IMR-90 (cell line): Measurements from ENCODE around the gene CACNA1I. TPM values are rescaled to one million over a fixed set of nuclear protein-coding genes. Genes with fewer than 3 reads are reported as not detected.

Source experiments
- ATAC-seq: fragments of 200-7000 bp; cut with Tn5 transposase; 2 replicates; pipeline ENCODE4 v1.9.1; 2020; ENCODE audit warnings: low read depth, mild to moderate bottlenecking, moderate library complexity
- BruUV-seq: library from RNA; stranded (reverse); fragments of 400-500 nt; replicated peaks from 2 replicates; lab custom pipeline; 2021; lab: Mats Ljungman, UMichigan
- CTCF ChIA-PET: fragments of 300-600 bp; formaldehyde crosslinking; extraction: SDS; loops from one replicate; lab custom pipeline; 2021; ENCODE audit warnings: antibody characterized with exemption; lab: Yijun Ruan, JAX
- POLR2A ChIA-PET: fragments of 300-600 bp; sonication (Branson Sonifier 250); formaldehyde crosslinking; loops from one replicate; lab custom pipeline; 2022; ENCODE audit warnings: antibody characterized with exemption; ENCODE audit not compliant: unreplicated experiment; lab: Charles Lee
- DNase-seq: peaks from one replicate; pipeline ENCODE4 v3.0.0; 2013
- H2AFZ ChIP-seq: replicated peaks from 2 replicates; pipeline ENCODE3; 2013; ENCODE audit warnings: low read length, mild to moderate bottlenecking; ENCODE audit not compliant: poor library complexity
- H2AK5ac ChIP-seq: 2 replicates; pipeline ENCODE4 v1.6.1; 2013; ENCODE audit warnings: low read depth, low read length, inconsistent platforms
- H2AK9ac ChIP-seq: replicated peaks from 2 replicates; pipeline ENCODE3; 2013; ENCODE audit warnings: mild to moderate bottlenecking, low read depth, low read length, moderate library complexity; ENCODE audit not compliant: poor library complexity
- H2BK120ac ChIP-seq: 2 replicates; pipeline ENCODE4 v1.6.1; 2013; ENCODE audit warnings: low read depth, low read length, inconsistent platforms
- H2BK15ac ChIP-seq: 3 replicates; pipeline ENCODE4 v1.6.1; 2013; ENCODE audit warnings: low read depth, low read length, inconsistent platforms
- H2BK20ac ChIP-seq: 2 replicates; pipeline ENCODE4 v1.6.1; 2013; ENCODE audit warnings: low read depth, mild to moderate bottlenecking, inconsistent platforms, low read length, moderate library complexity
- H2BK5ac ChIP-seq: 2 replicates; pipeline ENCODE4 v1.6.1; 2013; ENCODE audit warnings: mild to moderate bottlenecking, low read depth, low read length, inconsistent platforms; ENCODE audit not compliant: poor library complexity, severe bottlenecking
- H3K14ac ChIP-seq: replicated peaks from 2 replicates; pipeline ENCODE4 v1.6.1; 2013; ENCODE audit warnings: low read depth, low read length, inconsistent platforms
- H3K18ac ChIP-seq: 2 replicates; pipeline ENCODE4 v1.6.1; 2013; ENCODE audit warnings: low read depth, low read length, control low read depth
- H3K23ac ChIP-seq: 2 replicates; pipeline ENCODE4 v1.6.1; 2013; ENCODE audit warnings: low read depth, low read length, inconsistent platforms
- H3K27ac ChIP-seq: 2 replicates; pipeline ENCODE4 v1.5.1; 2013; ENCODE audit warnings: mild to moderate bottlenecking, control low read depth, low read length; ENCODE audit not compliant: insufficient read depth
- H3K27me3 ChIP-seq: 2 replicates; pipeline ENCODE4 v1.6.1; 2013; ENCODE audit warnings: low read length; ENCODE audit not compliant: control insufficient read depth, insufficient read depth
- H3K36me3 ChIP-seq: 2 replicates; pipeline ENCODE4 v1.6.1; 2013; ENCODE audit warnings: low read length, mixed read lengths; ENCODE audit not compliant: control insufficient read depth, insufficient read depth
- H3K4ac ChIP-seq: 2 replicates; pipeline ENCODE4 v1.6.1; 2013; ENCODE audit warnings: low read depth, low read length, inconsistent platforms
- H3K4me1 ChIP-seq: 2 replicates; pipeline ENCODE4 v1.6.1; 2013; ENCODE audit warnings: low read length, mixed read lengths; ENCODE audit not compliant: control insufficient read depth, insufficient read depth
- H3K4me2 ChIP-seq: 2 replicates; pipeline ENCODE4 v1.6.1; 2013; ENCODE audit warnings: low read depth, mild to moderate bottlenecking, control low read depth, low read length, moderate library complexity
- H3K4me3 ChIP-seq: 2 replicates; pipeline ENCODE4 v1.5.1; 2013; ENCODE audit warnings: low read depth, mild to moderate bottlenecking, control low read depth, low read length, moderate library complexity; ENCODE audit not compliant: insufficient read depth
- H3K56ac ChIP-seq: 2 replicates; pipeline ENCODE4 v1.6.1; 2013; ENCODE audit warnings: low read length, inconsistent platforms; ENCODE audit not compliant: insufficient read depth; ENCODE audit errors: extremely low read depth
- H3K79me1 ChIP-seq, 2 experiments: 2 replicates each; pipeline ENCODE4 v1.6.1; 2013; ENCODE audit warnings: low read length in 2 of 2, inconsistent platforms in 1 of 2, low read depth in 1 of 2
- H3K9ac ChIP-seq: 2 replicates; pipeline ENCODE4 v1.6.1; 2013; ENCODE audit warnings: low read depth, low read length, control low read depth
- H3K9me1 ChIP-seq: 2 replicates; pipeline ENCODE4 v1.6.1; 2013; ENCODE audit warnings: low read length, inconsistent platforms; ENCODE audit not compliant: insufficient read depth
- H3K9me3 ChIP-seq: 2 replicates; pipeline ENCODE4 v1.6.1; 2013; ENCODE audit warnings: low read length; ENCODE audit not compliant: control insufficient read depth, insufficient read depth
- H4K20me1 ChIP-seq: 2 replicates; pipeline ENCODE4 v1.6.1; 2013; ENCODE audit warnings: low read length, inconsistent platforms; ENCODE audit not compliant: insufficient read depth
- H4K5ac ChIP-seq: 2 replicates; pipeline ENCODE4 v1.6.1; 2013; ENCODE audit warnings: mild to moderate bottlenecking, low read depth, low read length, control low read depth
- H4K8ac ChIP-seq, 2 experiments: 2 replicates each; pipeline ENCODE4 v1.6.1; 2013; ENCODE audit warnings: low read depth in 2 of 2, low read length in 2 of 2, control low read depth in 1 of 2, inconsistent platforms in 1 of 2
- H4K91ac ChIP-seq: 2 replicates; pipeline ENCODE4 v1.6.1; 2013; ENCODE audit warnings: low read depth, low read length, inconsistent platforms; ENCODE audit not compliant: insufficient read depth
- BHLHE40 ChIP-seq: fragments of 150-350 bp; IDR thresholded peaks from 2 replicates; pipeline ENCODE4 v1.6.1; 2016; ENCODE audit warnings: mild to moderate bottlenecking, low read depth, low read length
- CEBPB ChIP-seq: IDR thresholded peaks from 2 replicates; pipeline ENCODE4 v1.6.1; 2012; ENCODE audit warnings: low read depth, low read length, improper control_type of control experiment
- CHD1 ChIP-seq: IDR thresholded peaks from 2 replicates; pipeline ENCODE4 v1.6.1; 2012; ENCODE audit warnings: low read depth, low read length, improper control_type of control experiment
- FOS ChIP-seq: fragments of 150-350 bp; IDR thresholded peaks from 2 replicates; pipeline ENCODE4 v1.6.1; 2016; ENCODE audit warnings: low read depth, low read length
- MAFK ChIP-seq: IDR thresholded peaks from 2 replicates; pipeline ENCODE4 v1.6.1; 2012; ENCODE audit warnings: low read depth, low read length, improper control_type of control experiment
- MAZ ChIP-seq: IDR thresholded peaks from 2 replicates; pipeline ENCODE4 v1.6.1; 2012; ENCODE audit warnings: low read depth, mild to moderate bottlenecking, low read length, improper control_type of control experiment, moderate library complexity, borderline replicate concordance
- MXI1 ChIP-seq: IDR thresholded peaks from 2 replicates; pipeline ENCODE4 v1.6.1; 2012; ENCODE audit warnings: low read depth, mild to moderate bottlenecking, low read length, moderate library complexity, borderline replicate concordance
- NFE2L2 ChIP-seq: fragments of 150-350 bp; IDR thresholded peaks from 2 replicates; pipeline ENCODE4 v1.6.1; 2016; ENCODE audit warnings: low read depth, mild to moderate bottlenecking, low read length
- POLR2A ChIP-seq: IDR thresholded peaks from 2 replicates; pipeline ENCODE4 v1.6.1; 2012; ENCODE audit warnings: mild to moderate bottlenecking, low read depth, low read length
- RAD21 ChIP-seq: IDR thresholded peaks from 2 replicates; pipeline ENCODE4 v1.6.1; 2012; ENCODE audit warnings: low read length, improper control_type of control experiment
- RFX5 ChIP-seq: IDR thresholded peaks from 2 replicates; pipeline ENCODE4 v1.8.0; 2012; ENCODE audit warnings: low read depth, mild to moderate bottlenecking, low read length, moderate library complexity
- SMC3 ChIP-seq: fragments of 150-350 bp; IDR thresholded peaks from 2 replicates; pipeline ENCODE4 v1.6.1; 2016; ENCODE audit warnings: low read depth, mild to moderate bottlenecking, antibody characterized with exemption, low read length, moderate library complexity
- WGBS, 2 experiments: methylation state at CpG; one replicate each; pipeline versions ENCODE4 v1.1.5 to v1.1.7; 2013; ENCODE audit warnings: missing lambda C conversion rate in 2 of 2; ENCODE audit not compliant: insufficient read length in 1 of 2; ENCODE audit errors: extremely low coverage in 2 of 2; 5-methylcytosine and 5-hydroxymethylcytosine counted together
- dilution Hi-C: fragments of 300-500 bp; cut with HindIII; formaldehyde crosslinking; loops from one replicate; pipeline ENCODE4 v1.14.3; 2018; ENCODE audit warnings: low sequenced_read_pairs; ENCODE audit not compliant: unreplicated experiment
- in situ Hi-C: fragments of 300-500 bp; cut with MboI; formaldehyde crosslinking; loops from 3 replicates; pipeline ENCODE4 v1.14.3; 2019; ENCODE audit warnings: low sequenced_read_pairs, inconsistent platforms, mixed read lengths
- intact Hi-C: fragments of 100-400 bp; cut with micrococcal nuclease; formaldehyde crosslinking; loops from 2 replicates; pipeline ENCODE4 v1.10.0; 2022
- polyA plus RNA-seq, 3 experiments: library from polyadenylated mRNA; depleted of rRNA; stranded (reverse); fragments of >200 nt; gene quantifications; 2 replicates each; pipeline ENCODE4 v1.2.3, GENCODE V29; 2012; ENCODE audit warnings: low replicate concordance in 1 of 3
- total RNA-seq: library from RNA; depleted of rRNA; stranded (reverse); fragments of >200 nt; gene quantifications from 2 replicates; pipeline ENCODE4 v1.2.3, GENCODE V29; 2012
- TF ChIP-seq, protein P1 (sequence below): fragments of 150-350 bp; IDR thresholded peaks from 2 replicates; pipeline ENCODE4 v1.6.1; 2016; ENCODE audit warnings: low read depth, mild to moderate bottlenecking, low read length, moderate library complexity, borderline replicate concordance
- TF ChIP-seq, protein P2 (sequence below): fragments of 150-350 bp; IDR thresholded peaks from 2 replicates; pipeline ENCODE4 v1.6.1; 2017; ENCODE audit warnings: mild to moderate bottlenecking, antibody characterized with exemption, low read length, low read depth
- TF ChIP-seq, protein P3 (sequence below): conservative IDR thresholded peaks from 2 replicates; pipeline ENCODE4 v1.5.1; 2012; ENCODE audit warnings: mild to moderate bottlenecking, low read depth, low read length, improper control_type of control experiment

The CACNA1I gene
- total and polyA plus RNA-seq, 2 of the 4 experiments (the other 2 are of a cell fraction), result under 0.01 to 0.02 TPM

DNA sequence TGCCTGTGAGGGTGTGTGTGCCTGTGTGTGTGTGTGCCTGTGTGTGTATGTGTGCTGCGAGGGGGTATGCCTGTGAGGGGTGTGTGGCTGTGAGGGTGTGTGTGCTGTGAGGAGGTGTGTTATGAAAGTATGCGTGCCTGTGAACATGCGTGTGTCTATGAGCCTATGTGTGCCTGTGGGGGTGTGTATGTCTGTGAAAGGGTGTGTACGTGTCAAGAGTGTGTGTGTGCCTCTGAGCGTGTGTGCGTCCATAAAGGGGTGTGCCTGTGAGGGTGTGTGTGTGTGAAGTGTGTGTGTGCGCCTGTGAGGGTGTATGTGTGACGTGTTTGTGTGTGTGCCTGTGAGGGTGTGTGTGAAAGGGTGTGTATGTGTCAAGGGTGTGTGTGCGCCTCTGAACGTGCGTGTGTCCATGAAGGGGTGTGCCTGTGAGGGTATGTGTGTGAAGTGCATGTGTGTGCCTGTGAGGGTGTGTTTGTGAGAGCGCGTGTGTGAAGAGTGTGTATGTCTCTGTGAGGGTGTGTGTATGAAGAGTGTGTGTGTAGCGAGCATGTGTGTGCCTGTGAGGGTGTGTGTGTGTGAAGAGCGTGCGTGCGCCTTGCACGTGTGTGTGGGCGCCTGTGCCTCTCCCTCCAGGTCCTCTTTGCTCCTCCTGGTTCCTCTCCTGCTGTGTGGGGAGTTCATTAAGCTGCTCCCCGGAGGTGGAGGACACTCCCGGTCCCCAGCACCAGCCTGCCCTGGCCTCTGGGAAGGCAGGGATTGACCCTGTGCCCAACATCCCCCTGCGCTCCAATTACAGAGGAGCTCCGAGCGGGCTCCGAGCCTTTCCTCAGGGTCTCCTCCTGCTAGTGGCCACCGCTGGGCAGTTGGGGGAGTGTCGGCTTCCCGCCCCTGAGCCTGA is 53.3 kb downstream of the CACNA1I start:
- Histone ChIP-seq H4K20me1 (no peaks in the 10 kb centered on the region; the same call in 1 of the 2 replicates), H2BK120ac (no peak overlapping the region), H3K18ac (no peak overlapping the region), H3K79me1 (no peaks in the 10 kb centered on the region), H3K9me1 (no peaks in the 10 kb centered on the region), H3K23ac (no peak overlapping the region), H2BK15ac (no peak overlapping the region), H3K4me1 (no peaks in the 10 kb centered on the region), H2AK5ac (no peak overlapping the region), H3K14ac (no peak overlapping the region), H3K9ac (no peak overlapping the region), H2BK5ac (no peak overlapping the region), H3K4me2 (no peak overlapping the region), H3K27ac (no peak overlapping the region), H3K4me3 (no peak overlapping the region), H2AK9ac (no peak overlapping the region), H3K27me3 (peaks cover 42% of the 10 kb centered on the region), H2BK20ac (no peak overlapping the region), H3K9me3 (no peaks in the 10 kb centered on the region), H3K56ac (no peak overlapping the region), H4K5ac (no peak overlapping the region), H2AFZ (peak overlapping the region; percentile 51), H3K4ac (no peak overlapping the region), H3K36me3 (no peaks in the 10 kb centered on the region), H4K91ac (no peak overlapping the region), H4K8ac (no peak overlapping the region)
- intact Hi-C loops, result loop anchor here (2.0 to 10.0 kb wide), 2 partner anchors 181 to 401 kb away; no protein-coding TSS in a partner anchor
- in situ Hi-C loops, result no loop called here
- WGBS, 2 experiments, result 67% methylated on average over 12 of the region's 28 CpGs; no CpG with 5 or more reads in 1 of the 2 experiments
- BruUV-seq, result no TSS peak
- POLR2A ChIA-PET, result no interaction called here
- dilution Hi-C loops, result no loop called here
- DNase-seq, result no peak
- CTCF ChIA-PET, result no interaction called here
- no peak for ATAC-seq
- TF ChIP-seq POLR2A (no peak), RAD21 (no peak), SMC3 (no peak), MXI1 (no peak), MAZ (no peak), BHLHE40 (no peak), RFX5 (no peak), CEBPB (no peak), FOS (no peak), NFE2L2 (no peak), MAFK (no peak), CHD1 (no peak)
- TF ChIP-seq, protein P1, sequence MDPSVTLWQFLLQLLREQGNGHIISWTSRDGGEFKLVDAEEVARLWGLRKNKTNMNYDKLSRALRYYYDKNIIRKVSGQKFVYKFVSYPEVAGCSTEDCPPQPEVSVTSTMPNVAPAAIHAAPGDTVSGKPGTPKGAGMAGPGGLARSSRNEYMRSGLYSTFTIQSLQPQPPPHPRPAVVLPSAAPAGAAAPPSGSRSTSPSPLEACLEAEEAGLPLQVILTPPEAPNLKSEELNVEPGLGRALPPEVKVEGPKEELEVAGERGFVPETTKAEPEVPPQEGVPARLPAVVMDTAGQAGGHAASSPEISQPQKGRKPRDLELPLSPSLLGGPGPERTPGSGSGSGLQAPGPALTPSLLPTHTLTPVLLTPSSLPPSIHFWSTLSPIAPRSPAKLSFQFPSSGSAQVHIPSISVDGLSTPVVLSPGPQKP, result no peak
- TF ChIP-seq, protein P2, sequence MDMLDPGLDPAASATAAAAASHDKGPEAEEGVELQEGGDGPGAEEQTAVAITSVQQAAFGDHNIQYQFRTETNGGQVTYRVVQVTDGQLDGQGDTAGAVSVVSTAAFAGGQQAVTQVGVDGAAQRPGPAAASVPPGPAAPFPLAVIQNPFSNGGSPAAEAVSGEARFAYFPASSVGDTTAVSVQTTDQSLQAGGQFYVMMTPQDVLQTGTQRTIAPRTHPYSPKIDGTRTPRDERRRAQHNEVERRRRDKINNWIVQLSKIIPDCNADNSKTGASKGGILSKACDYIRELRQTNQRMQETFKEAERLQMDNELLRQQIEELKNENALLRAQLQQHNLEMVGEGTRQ, result no peak
- TF ChIP-seq, protein P3, sequence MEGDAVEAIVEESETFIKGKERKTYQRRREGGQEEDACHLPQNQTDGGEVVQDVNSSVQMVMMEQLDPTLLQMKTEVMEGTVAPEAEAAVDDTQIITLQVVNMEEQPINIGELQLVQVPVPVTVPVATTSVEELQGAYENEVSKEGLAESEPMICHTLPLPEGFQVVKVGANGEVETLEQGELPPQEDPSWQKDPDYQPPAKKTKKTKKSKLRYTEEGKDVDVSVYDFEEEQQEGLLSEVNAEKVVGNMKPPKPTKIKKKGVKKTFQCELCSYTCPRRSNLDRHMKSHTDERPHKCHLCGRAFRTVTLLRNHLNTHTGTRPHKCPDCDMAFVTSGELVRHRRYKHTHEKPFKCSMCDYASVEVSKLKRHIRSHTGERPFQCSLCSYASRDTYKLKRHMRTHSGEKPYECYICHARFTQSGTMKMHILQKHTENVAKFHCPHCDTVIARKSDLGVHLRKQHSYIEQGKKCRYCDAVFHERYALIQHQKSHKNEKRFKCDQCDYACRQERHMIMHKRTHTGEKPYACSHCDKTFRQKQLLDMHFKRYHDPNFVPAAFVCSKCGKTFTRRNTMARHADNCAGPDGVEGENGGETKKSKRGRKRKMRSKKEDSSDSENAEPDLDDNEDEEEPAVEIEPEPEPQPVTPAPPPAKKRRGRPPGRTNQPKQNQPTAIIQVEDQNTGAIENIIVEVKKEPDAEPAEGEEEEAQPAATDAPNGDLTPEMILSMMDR, result no peak
